AG04450 (cell line): Measurements from ENCODE around the gene ARFGEF3. TPM values are rescaled to one million over a fixed set of nuclear protein-coding genes. Genes with fewer than 3 reads are reported as not detected.

ENCODE experiments used
- CTCF ChIA-PET: fragments of 300-600, 350-600 bp; formaldehyde crosslinking; extraction: SDS; loops from one replicate; lab custom pipeline; 2022; ENCODE audit warnings: antibody characterized with exemption, inconsistent platforms; lab: Charles Lee
- POLR2A ChIA-PET: fragments of 350-600 bp; formaldehyde crosslinking; extraction: SDS; loops from one replicate; lab custom pipeline; 2021; ENCODE audit warnings: antibody characterized with exemption, inconsistent platforms; lab: Yijun Ruan, JAX
- DNase-seq: peaks from one replicate; pipeline ENCODE4 v3.0.0-alpha.2; 2011; ENCODE audit warnings: low read depth, low spot score
- H3K27ac ChIP-seq: one replicate; pipeline ENCODE4 v1.5.1; 2012; ENCODE audit warnings: low read depth, low read length, control low read depth
- H3K27me3 ChIP-seq: one replicate; pipeline ENCODE4 v1.6.0; 2012; ENCODE audit warnings: low read length; ENCODE audit not compliant: control insufficient read depth, insufficient read depth
- H3K4me3 ChIP-seq: 2 replicates; pipeline ENCODE4 v1.5.1; 2011; ENCODE audit warnings: mild to moderate bottlenecking, low read depth, low read length, control low read depth
- H3K9me3 ChIP-seq: 2 replicates; pipeline ENCODE4 v1.5.1; 2012; ENCODE audit warnings: low read length; ENCODE audit not compliant: control insufficient read depth, insufficient read depth
- polyA plus RNA-seq: library from polyadenylated mRNA; depleted of rRNA; stranded (reverse); fragments of >200 nt; gene quantifications from 2 replicates; pipeline ENCODE4 v1.2.3, GENCODE V29; 2011
- TF ChIP-seq, protein P1 (sequence below): IDR thresholded peaks from 2 replicates; pipeline ENCODE4 v1.5.1; 2011; ENCODE audit warnings: low read depth, low read length, control low read depth, inconsistent platforms

ARFGEF3 gene
- polyA plus RNA-seq, 1 experiment, result 0.02 TPM

DNA sequence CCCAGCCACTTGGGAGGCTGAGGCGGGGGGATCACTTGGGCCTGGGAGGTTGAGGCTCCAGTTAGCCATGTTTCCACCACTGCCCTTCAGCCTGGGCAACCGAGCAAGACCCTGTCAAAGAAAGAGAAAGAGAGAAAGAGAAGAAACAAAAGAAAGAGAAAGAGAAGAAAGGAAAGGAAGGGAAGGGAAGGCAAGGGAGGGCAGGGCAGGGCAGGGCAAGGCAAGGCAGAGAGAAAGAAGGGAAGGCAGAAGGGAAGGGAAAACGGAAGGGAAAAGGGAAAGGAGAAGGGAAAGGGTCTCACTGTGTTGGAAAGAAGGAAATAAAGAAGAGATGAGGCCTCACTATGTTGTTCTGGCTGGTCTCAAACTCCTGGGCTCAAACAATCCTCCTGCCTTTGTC, 104.4 kb downstream of the ARFGEF3 start:
- ChIA-PET POLR2A (no interaction called here), CTCF (no interaction called here)
- no peak overlapping the region for H3K4me3 ChIP-seq
- TF ChIP-seq, protein P1, sequence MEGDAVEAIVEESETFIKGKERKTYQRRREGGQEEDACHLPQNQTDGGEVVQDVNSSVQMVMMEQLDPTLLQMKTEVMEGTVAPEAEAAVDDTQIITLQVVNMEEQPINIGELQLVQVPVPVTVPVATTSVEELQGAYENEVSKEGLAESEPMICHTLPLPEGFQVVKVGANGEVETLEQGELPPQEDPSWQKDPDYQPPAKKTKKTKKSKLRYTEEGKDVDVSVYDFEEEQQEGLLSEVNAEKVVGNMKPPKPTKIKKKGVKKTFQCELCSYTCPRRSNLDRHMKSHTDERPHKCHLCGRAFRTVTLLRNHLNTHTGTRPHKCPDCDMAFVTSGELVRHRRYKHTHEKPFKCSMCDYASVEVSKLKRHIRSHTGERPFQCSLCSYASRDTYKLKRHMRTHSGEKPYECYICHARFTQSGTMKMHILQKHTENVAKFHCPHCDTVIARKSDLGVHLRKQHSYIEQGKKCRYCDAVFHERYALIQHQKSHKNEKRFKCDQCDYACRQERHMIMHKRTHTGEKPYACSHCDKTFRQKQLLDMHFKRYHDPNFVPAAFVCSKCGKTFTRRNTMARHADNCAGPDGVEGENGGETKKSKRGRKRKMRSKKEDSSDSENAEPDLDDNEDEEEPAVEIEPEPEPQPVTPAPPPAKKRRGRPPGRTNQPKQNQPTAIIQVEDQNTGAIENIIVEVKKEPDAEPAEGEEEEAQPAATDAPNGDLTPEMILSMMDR, result no peak
- H3K9me3 ChIP-seq, result no peaks in the 10 kb centered on the region
- no peak overlapping the region for H3K27ac ChIP-seq
- peaks cover 2% of the 10 kb centered on the region for H3K27me3 ChIP-seq
- DNase-seq, result no peak

GRCh38 chr6:138267971-138268895, 106.5 kb downstream of the ARFGEF3 start:
- TF ChIP-seq, protein P1, result no peak
- H3K4me3 ChIP-seq, result no peak overlapping the region
- ChIA-PET POLR2A (no interaction called here), CTCF (no interaction called here)
- peaks cover 2% of the 10 kb centered on the region for H3K27me3 ChIP-seq
- no peaks in the 10 kb centered on the region for H3K9me3 ChIP-seq
- no peak overlapping the region for H3K27ac ChIP-seq
- DNase-seq, result no peak

GRCh38 chr6:138271451-138271850, 109.7 kb downstream of the ARFGEF3 start:
- Histone ChIP-seq H3K27me3 (no peaks in the 10 kb centered on the region), H3K4me3 (no peak overlapping the region), H3K9me3 (no peaks in the 10 kb centered on the region), H3K27ac (no peak overlapping the region)
- CTCF ChIA-PET, result interaction anchor here (0.6 to 0.8 kb wide), 2 partner anchors 10 to 11 kb away, joined by 3 read pairs; no protein-coding TSS in a partner anchor
- POLR2A ChIA-PET, result no interaction called here
- no peak for DNase-seq
- TF ChIP-seq, protein P1, result no peak

DNA sequence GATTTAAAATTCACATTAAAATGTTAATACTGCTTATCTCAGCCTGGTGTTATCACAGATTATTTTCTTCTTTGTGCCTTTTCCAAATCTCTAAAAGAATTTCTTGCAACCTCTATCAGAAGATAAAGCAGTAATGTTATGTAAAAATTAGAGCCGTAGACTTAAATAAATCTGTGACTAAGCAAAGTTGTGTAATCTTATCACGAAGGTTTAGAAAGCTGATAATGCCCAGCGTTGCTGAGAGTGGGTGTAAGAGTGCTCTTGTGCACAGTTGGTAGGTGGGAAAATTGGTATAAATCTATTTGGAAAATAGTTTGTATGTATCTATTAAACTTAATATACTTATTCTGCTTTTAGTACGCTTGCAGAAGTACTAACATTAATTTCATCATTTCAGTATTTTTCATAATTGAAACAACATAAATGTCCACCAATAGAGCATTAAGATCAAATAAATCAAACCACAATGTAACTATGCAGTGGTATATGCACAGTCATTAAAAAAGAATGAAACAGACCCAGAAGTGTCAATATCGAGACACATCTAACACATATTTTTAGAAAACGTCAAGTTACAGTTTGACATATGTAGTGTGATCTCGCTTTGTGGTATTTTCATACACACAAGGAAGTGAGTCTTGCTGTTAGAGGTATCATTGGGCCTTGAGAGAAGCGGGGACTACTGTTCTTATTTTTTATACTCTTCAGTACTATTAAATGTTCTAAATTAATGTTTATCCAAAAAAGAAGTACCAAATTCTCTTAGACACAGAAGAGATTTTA, 111.0 kb downstream of the ARFGEF3 start:
- TF ChIP-seq, protein P1, result no peak

GRCh38 chr6:138275976-138276375, 114.2 kb downstream of the ARFGEF3 start:
- H3K27me3 ChIP-seq, result no peaks in the 10 kb centered on the region
- H3K4me3 ChIP-seq, result no peak overlapping the region
- POLR2A ChIA-PET, result no interaction called here
- no peak for DNase-seq
- no peaks in the 10 kb centered on the region for H3K9me3 ChIP-seq
- TF ChIP-seq, protein P1, result no peak
- CTCF ChIA-PET, result no interaction called here
- H3K27ac ChIP-seq, result no peak overlapping the region

More for the DNA sequence above, 111.0 kb downstream of the ARFGEF3 start:
- ChIA-PET CTCF (no interaction called here), POLR2A (no interaction called here)
- Histone ChIP-seq H3K27me3 (no peaks in the 10 kb centered on the region), H3K9me3 (no peaks in the 10 kb centered on the region), H3K4me3 (no peak overlapping the region), H3K27ac (no peak overlapping the region)
- no peak for DNase-seq
